Measurements from ENCODE around the gene NKD1. TPM values are rescaled to one million over a fixed set of nuclear protein-coding genes. Genes with fewer than 3 reads are reported as not detected.

NKD1 gene
- total and polyA plus RNA-seq, 12 donors, result 0.67 to 8.9 (median 3.5) TPM

- TF ChIP-seq, protein P1, sequence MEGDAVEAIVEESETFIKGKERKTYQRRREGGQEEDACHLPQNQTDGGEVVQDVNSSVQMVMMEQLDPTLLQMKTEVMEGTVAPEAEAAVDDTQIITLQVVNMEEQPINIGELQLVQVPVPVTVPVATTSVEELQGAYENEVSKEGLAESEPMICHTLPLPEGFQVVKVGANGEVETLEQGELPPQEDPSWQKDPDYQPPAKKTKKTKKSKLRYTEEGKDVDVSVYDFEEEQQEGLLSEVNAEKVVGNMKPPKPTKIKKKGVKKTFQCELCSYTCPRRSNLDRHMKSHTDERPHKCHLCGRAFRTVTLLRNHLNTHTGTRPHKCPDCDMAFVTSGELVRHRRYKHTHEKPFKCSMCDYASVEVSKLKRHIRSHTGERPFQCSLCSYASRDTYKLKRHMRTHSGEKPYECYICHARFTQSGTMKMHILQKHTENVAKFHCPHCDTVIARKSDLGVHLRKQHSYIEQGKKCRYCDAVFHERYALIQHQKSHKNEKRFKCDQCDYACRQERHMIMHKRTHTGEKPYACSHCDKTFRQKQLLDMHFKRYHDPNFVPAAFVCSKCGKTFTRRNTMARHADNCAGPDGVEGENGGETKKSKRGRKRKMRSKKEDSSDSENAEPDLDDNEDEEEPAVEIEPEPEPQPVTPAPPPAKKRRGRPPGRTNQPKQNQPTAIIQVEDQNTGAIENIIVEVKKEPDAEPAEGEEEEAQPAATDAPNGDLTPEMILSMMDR (IDR thresholded peaks at IDR 0.05), result no peak
- no peak for TF ChIP-seq POLR2A (IDR thresholded peaks at IDR 0.05)
- Histone ChIP-seq H3K27ac (no peak overlapping the region), H3K4me3 (no peak overlapping the region), H3K27me3 (no peaks in the 10 kb centered on the region), H3K36me3 (replicated peaks in 1 of 2) (no peaks in the 10 kb centered on the region), H3K9me3 (replicated peaks in 1 of 3) (no peaks in the 10 kb centered on the region), H3K4me1 (replicated peaks in 1 of 2) (peaks cover 0 to 7% of the 10 kb centered on the region in 2 donors)
- 86 to 98% (median 90%) methylated on average over 3 to 7 of the region's 7 CpGs for WGBS, 4 donors
- intact Hi-C loops (cut with DNase I), result no loop called here
- no peak for DNase-seq
Observed at GRCh38 chr16:50553182-50553710, 5.0 kb downstream of the NKD1 start.

- H3K9me3 ChIP-seq (replicated peaks in 1 of 3), result no peaks in the 10 kb centered on the region
- no peak overlapping the region for H3K4me3 ChIP-seq
- H3K4me1 ChIP-seq (replicated peaks in 1 of 2), result peaks cover 0 to 3% of the 10 kb centered on the region in 2 donors
- 89 to 95% (median 92%) methylated on average over 7 of the region's 7 CpGs for WGBS, 4 donors
- no peaks in the 10 kb centered on the region for H3K36me3 ChIP-seq (replicated peaks in 1 of 2)
- intact Hi-C loops (cut with DNase I), result no loop called here
- no peak for DNase-seq
- no peaks in the 10 kb centered on the region for H3K27me3 ChIP-seq
- H3K27ac ChIP-seq, result no peak overlapping the region
- TF ChIP-seq POLR2A (IDR thresholded peaks at IDR 0.05), result no peak
- TF ChIP-seq, protein P1 (IDR thresholded peaks at IDR 0.05), result no peak
Observed at GRCh38 chr16:50553731-50554360, 5.7 kb downstream of the NKD1 start.

GRCh38 chr16:50555269-50555875 is 7.2 kb downstream of the NKD1 start:
- no peak for DNase-seq
- WGBS, 4 donors, result 84 to 97% (median 95%) methylated on average over 8 to 10 of the region's 10 CpGs
- no peaks in the 10 kb centered on the region for H3K4me1 ChIP-seq (replicated peaks in 1 of 2)
- no peaks in the 10 kb centered on the region for H3K27me3 ChIP-seq
- no peak overlapping the region for H3K4me3 ChIP-seq
- no peak overlapping the region for H3K27ac ChIP-seq
- H3K36me3 ChIP-seq (replicated peaks in 1 of 2), result no peaks in the 10 kb centered on the region
- intact Hi-C loops (cut with DNase I), result no loop called here
- no peaks in the 10 kb centered on the region for H3K9me3 ChIP-seq (replicated peaks in 1 of 3)
- TF ChIP-seq POLR2A (IDR thresholded peaks at IDR 0.05), result no peak
- TF ChIP-seq, protein P1 (IDR thresholded peaks at IDR 0.05), result no peak

- intact Hi-C loops (cut with DNase I), result no loop called here
- Histone ChIP-seq H3K4me1 (replicated peaks in 1 of 2) (no peaks in the 10 kb centered on the region), H3K27me3 (no peaks in the 10 kb centered on the region), H3K27ac (no peak overlapping the region), H3K36me3 (replicated peaks in 1 of 2) (no peaks in the 10 kb centered on the region), H3K9me3 (replicated peaks in 1 of 3) (no peaks in the 10 kb centered on the region), H3K4me3 (no peak overlapping the region)
- DNase-seq, result no peak
- TF ChIP-seq POLR2A (IDR thresholded peaks at IDR 0.05), result no peak
- TF ChIP-seq, protein P1 (IDR thresholded peaks at IDR 0.05), result no peak
- 83 to 91% (median 87%) methylated on average over 16 to 18 of the region's 18 CpGs for WGBS, 4 donors
Observed at GRCh38 chr16:50555952-50556673, 7.9 kb downstream of the NKD1 start.

Measured in adrenal gland (tissue), 12 donors.